ENCODE measurements around the gene GNG7.
"Not testable (repeated sequence)": the region's sequence is repeated elsewhere in the genome, so short reads cannot be mapped to it uniquely, and the experiment has no call there.

GNG7 gene

GRCh38 chr19:2591537-2592291, 110.8 kb downstream of the GNG7 start:
- no peak for DNase-seq

GRCh38 chr19:2590630-2591399, 111.7 kb downstream of the GNG7 start:
- no peak for DNase-seq

DNA sequence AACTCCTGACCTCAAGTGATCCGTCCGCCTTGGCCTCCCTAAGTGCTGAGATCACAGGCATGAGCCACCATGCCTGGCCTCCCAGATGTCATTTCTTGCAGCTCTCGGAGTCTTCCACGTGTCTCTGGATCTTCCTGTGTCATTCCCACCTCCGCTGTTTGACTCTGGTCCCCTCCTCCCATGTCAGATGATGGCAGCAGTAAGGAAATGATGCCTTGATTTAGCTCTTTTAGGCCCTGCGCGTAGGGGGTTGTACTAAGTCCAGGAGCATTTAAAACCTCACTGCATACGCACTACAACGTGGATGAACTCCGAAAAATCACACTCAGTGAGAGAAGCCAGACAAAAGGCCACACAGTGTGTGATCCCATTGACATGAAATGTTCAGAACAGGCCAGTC, 113.1 kb downstream of the GNG7 start:
- no peak for DNase-seq

DNA sequence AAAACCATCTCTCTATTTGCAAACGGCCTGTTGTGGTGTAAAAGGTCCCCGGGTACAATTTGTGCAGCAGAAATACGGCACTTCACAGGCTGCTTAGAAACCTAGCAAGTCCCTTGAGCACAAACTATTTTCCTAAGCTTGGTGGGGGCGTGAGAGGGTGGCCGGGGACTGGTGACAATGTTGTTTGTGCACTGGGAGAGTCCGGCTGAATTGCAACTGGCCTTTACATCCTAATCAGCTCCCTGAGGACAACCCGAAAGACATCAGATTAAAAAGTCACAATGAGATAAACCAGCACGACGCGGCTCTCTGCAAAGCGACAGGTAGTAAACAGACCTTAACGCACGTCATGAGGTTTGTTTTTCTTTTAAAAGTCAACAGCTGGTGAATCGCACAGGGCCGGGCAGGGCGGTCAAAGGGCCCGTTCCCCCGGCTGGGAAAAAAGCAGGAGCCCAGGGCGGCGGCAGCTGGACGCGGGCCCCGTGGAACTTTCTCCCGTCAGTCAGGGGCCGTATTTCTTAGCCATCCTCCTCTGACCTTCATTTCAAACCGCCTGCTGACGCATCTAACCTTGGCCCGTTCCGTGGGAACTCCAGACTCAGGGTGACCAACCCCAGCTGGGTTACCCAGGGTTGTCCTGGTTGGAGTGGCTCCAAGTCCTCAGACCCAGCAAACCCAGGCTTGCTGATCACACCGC, 114.3 kb downstream of the GNG7 start:
- DNase-seq: no peak

- DNase-seq: no peak
These were observed 115.3 kb downstream of the GNG7 start for GRCh38 chr19:2587001-2587719.

DNA sequence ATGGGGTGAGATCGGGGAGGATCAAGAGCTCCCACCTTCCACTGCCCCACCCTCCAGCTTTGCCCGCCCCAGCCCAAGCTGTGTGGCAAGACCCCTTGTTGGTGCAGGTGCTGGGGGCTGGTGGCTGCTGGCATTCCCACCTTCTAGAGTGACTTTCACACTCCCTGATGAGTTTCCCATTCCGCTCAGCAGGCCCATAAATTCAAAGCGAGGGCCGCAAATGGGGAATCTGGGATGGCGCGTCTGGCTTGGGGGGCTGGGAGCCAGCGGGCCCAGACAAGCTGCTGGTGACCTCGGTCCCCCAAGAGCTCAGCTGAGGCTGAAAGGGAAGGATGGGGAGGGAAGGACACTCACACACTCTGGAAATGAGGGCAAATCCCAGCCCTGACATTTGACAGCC, 116.3 kb downstream of the GNG7 start:
- DNase-seq: no peak

GRCh38 chr19:2584002-2584401, 118.5 kb downstream of the GNG7 start:
- DNase-seq: no peak

DNA sequence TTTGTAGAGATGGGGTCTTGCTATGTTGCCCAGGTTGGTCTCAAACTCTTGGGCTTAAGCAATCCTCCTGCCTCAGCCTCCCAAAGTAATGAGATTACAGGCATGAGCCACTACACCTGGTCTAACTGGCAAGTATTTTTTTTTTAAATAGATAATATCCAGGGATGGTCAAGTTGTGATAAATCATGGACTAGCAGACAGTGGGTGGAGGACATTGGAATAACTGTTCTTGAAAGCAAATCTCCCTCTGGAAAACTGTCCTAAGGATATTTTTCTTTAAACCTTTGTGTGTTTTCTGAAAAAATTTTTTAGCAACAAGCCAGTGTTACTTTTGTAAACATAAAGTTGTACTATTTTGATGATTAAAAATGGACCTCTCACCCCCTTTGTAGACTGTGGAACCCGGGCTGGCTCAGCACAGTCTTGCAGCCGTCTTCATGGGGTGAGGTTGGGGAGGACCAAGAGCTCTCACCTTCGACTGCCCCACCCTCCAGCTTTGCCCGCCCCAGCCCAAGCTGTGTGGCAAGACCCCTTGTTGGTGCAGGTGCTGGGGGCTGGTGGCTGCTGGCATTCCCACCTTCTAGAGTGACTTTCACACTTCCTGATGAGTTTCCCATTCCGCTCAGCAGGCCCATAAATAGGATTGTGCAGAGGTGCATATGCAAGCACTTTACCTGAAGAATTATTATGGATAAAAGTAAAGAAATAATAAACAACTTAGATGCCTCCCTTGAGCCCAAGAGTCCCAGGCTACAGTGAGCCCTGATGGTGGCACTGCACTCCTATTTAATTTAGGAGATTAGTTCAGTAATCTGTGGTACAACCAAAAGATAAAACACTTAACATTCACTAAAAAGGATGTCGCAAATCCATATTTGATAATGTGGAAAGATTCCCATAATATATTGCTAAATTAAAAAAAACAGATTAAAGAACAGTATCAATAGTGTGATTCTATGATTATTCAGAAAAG, 119.2 kb downstream of the GNG7 start:
- no peak for DNase-seq

DNA sequence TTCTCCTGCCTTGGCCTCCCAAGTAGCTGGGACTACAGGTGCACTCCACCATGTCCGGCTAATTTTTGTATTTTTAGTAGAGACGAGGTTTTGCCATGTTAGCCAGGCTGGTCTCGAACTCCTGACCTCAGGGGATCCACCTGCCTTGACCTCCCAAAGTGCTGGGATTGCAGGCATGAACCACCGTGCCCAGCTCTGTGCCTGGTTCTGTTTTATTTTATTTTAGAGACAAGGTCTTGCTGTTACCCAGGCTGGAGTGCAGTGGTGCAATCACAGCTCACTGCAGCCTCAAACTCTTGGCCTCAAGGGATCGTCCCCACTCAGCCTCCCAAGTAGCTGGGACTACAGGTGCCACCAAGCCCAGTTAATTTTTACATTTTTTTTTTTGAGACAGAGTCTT, 122.1 kb downstream of the GNG7 start:
- DNase-seq: not testable (repeated sequence)

DNA sequence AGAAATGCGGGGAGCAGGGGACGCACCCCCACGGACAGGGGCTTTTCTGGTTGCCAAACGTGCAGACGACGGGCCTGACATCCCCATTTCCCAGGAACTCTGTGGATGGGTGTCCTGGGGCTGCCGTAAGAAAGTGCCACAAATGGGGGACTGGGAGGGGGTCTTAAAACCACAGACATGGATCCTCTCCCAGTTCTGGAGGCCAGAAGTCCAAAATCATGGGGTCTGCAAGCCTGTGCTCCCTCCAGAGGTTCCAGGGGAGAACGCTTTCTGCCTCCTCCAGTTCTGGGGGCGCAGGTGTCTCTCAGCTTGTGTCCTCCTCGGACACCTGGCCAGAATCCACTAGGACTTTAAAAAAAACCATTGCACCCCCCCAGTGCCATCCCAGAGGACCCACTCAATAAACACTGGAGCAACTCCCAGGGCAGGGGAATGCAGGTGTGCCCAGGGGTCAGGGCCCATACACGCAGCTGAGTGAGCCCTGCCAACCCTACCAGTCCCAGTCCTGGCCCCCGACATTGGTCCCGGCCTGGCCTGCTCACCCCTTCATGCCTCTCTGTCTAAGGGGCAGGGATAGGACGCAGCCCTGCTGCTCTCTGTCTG, 122.7 kb downstream of the GNG7 start:
- no peak for DNase-seq

- peak; percentile 85 for DNase-seq
These were observed 123.4 kb downstream of the GNG7 start for GRCh38 chr19:2578901-2579677.

GRCh38 chr19:2578391-2578890, 124.1 kb downstream of the GNG7 start:
- DNase-seq: no peak

DNA sequence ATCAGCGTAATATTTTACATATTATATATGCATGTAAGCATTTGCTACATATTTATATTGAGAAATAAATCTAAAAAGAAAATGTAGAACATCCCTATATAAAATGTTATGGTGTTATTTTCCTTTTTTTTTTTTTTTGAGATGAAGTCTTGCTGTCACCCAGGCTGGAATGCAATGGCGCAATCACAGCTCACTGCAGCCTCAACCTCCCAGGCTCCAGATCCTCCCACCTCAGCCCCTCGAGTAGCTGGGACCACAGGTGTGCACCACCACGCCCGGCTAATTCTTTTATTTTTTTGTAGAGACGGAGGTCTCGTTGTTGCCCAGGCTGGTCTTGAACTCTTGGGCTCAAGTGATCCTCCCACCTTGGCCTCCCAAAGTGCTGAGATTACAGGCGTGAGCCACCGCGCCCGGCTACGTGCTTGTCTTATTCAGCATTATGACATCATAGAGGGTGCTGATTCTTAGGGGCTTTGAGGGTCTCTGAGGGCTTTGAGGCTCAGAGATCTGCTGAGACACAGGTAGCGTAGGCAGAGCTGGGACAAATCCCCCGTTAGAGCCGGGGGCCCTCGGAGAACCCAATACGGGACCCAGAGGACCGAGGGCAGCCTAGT, 124.7 kb downstream of the GNG7 start:
- no peak for DNase-seq

GRCh38 chr19:2575734-2576481, 126.6 kb downstream of the GNG7 start:
- no peak for DNase-seq

GRCh38 chr19:2574971-2575630, 127.4 kb downstream of the GNG7 start:
- DNase-seq: no peak

DNA sequence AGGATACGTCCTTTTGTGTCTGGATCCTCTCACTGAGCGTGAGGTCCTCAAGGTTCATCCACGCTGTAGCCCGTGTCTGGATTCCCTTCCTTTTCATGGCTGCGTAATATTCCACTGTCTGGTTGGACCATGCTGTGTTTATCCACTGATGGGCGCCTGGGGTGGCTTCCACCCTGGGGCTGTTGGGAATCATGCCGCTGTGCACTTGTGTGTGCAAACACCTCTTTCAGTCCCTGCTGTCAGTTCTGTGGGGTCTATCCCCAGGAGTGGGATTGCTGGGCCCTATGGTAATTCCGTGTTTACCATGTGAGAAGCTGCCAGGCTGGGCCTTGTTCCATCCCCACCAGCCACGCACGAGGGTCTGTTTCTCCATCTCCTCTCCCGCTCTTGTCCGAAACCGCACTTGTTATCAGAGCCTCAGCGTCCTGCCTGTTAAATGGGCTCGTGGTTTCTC, 128.0 kb downstream of the GNG7 start:
- DNase-seq: no peak

- DNase-seq: no peak
These were observed 128.6 kb downstream of the GNG7 start for GRCh38 chr19:2573916-2574315.

DNA sequence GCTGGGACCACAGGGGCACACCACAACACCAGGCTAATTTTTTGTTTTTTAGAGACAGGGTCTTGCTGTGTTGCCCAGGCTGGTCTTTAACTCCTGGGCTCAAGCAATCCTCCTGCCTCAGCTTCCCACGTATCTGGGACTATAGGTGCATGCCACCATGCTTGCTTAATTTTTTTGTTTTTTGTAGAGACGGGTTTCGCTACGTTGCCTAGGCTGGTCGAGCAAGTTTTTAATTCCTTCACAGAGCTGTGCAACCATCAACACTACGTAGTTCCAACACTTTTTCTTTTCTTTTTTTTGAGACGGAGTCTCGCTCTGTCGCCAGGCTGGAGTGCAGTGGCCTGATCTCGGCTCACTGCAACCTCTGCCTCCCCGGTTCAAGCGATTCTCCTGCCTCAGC, 130.3 kb downstream of the GNG7 start:
- DNase-seq: not testable (repeated sequence)

Data from activated CD8-positive, alpha-beta memory T cell treated with anti-CD3 and anti-CD28 coated beads for 24 hours (primary cell).